Activated CD4-positive, CD25-positive, alpha-beta regulatory T cell (primary cell): ENCODE data around the gene KLF11.
"Not testable (repeated sequence)": the region's sequence is repeated elsewhere in the genome, so short reads cannot be mapped to it uniquely, and the experiment has no call there.

Experiments used
- DNase-seq, 4 experiments: peaks; one replicate each; lab custom pipeline; 2025; lab: John Stamatoyannopoulos, UW

The KLF11 gene

DNA sequence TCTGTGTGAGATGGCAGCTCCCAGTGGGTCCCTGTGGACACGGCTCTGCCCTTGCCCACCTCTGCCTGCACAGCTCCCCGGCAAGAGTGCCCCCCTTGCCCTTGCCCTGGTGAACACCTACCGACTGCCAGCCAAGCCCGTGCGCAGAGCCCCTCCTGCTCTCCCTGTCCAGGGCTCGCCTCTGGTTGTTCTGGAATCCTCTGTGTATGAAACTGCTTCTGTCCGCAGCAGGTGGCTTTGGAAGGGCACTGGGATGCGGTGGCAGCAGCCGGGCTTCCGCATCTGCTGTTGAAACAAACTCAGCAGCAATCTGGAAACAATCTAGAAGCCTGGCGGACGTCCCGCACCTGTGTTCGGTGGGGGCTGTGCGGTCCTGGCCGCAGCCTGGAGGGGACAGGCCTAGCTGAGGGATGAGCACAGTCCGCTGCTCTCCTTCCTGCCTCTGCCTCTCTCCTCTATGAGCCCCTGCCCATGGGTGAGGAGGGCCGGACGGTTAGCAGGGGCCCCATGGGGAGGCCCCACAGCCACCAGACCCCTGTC lies 34.0 kb upstream of the KLF11 start:
- no peak for DNase-seq

DNA sequence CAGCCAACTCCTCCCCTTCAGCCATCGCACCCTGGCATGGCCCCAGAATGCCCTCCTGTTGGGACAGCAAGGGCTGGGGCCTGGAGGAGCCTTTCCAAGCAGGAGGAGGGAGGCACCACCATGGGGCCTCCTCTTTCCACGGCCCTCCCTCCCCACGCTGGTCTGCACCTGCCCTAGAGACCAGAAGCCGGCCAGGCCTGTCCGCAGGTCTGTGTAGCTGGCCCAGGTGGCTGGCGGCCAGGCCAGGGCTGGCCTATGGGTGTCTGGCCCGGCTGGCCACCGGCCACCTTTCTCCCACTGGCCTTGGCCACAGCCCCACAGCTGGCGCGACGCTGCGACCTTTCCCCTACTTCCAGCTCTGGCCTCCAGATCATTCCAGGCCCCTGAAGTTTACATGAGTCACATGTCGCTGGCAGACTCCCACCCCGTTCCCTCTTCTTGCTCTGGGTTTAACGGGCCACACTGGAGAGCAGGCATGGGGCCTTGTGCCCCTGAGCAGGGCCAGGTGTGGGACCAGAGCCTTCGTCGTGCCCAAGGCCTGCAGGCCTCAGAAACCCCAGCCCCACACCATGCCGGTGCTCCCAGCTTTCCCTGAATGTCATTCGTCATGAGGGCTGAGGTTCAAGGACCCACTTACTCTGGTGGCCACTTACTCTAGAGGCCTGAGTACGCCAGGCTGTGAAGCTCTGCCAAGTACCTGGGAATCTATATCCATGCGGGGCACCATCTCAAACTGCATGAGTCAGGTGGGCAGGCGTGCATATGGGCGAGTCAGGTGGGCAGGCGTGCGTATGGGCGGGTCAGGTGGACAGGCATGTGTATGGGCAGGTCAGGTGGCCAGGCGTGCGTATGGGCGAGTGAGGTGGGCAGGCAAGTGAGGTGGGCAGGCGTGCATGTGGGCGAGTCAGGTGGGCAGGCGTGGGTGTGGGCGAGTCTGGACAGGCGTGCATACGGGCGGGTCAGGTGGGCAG lies 33.3 kb upstream of the KLF11 start:
- no peak for DNase-seq

DNA sequence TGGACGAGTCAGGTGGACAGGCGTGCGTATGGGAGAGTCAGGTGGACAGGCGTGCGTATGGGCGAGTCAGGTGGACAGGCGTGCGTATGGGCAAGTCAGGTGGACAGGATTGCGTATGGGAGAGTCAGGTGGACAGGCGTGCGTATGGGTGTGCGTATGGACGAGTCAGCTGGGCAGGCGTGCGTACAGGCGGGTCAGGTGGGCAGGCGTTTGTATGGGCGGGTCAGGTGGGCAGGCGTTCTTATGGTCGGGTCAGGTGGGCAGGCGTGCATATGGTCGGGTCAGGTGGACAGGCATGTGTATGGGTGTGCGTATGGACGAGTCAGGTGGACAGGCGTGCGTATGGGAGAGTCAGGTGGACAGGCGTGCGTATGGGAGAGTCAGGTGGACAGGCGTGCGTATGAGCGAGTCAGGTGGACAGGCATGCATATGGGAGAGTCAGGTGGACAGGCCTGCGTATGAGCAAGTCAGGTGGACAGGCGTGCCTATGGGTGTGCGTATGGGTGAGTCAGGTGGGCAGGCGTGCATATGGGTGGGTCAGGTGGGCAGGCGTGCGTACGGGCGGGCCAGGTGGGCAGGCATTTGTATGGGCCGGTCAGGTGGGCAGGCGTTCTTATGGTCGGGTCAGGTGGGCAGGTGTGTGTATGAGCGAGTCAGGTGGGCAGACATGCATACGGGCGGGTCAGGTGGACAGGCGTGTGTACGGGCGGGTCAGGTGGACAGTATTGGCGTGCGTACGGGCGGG lies 32.3 kb upstream of the KLF11 start:
- DNase-seq: not testable (repeated sequence)

DNA sequence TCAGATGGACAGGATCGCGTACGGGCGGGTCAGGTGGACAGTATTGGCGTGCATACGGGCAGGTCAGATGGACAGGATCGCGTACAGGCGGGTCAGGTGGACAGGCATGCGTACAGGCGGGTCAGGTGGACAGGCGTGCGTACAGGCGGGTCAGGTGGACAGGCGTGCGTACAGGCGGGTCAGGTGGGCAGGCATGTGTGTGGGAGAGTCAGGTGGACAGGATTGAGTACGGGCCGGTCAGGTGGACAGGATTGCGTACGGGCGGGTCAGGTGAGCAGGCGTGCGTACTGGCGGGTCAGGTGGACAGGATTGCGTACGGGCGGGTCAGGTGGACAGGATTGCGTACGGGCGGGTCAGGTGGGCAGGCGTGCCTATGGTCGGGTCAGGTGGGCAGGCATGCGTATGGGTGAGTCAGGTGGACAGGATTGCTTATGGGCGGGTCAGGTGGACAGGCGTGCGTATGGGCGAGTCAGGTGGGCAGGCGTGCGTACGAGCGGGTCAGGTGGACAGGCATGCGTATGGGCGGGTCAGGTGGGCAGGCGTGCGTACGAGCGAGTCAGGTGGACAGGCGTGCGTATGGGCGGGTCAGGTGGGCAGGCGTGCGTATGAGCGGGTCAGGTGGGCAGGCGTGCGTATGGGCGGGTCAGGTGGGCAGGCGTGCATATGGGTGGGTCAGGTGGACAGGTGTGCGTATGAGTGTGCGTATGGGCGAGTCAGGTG lies 31.6 kb upstream of the KLF11 start:
- not testable (repeated sequence) for DNase-seq

DNA sequence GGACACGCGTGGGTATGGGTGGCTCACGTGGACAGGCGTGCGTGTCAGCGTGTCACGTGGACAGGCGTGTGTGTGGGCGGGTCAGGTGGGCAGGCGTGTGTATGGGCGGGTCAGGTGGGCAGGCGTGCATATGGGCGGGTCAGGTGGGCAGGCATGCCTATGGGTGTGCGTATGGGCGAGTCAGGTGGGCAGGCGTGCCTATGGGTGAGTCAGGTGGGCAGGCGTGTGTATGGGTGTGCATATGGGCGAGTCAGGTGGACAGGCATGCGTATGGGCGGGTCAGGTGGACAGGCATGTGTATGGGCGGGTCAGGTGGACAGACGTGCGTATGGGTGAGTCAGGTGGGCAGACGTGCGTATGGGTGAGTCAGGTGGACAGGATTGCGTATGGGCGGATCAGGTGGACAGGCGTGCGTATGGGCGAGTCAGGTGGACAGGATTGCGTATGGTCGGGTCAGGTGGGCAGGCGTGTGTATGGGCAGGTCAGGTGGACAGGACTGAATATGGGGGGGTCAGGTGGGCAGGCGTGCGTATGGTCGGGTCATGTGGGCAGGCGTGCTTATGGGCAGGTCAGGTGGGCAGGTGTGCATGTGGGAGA lies 30.9 kb upstream of the KLF11 start:
- not testable (repeated sequence) for DNase-seq

DNA sequence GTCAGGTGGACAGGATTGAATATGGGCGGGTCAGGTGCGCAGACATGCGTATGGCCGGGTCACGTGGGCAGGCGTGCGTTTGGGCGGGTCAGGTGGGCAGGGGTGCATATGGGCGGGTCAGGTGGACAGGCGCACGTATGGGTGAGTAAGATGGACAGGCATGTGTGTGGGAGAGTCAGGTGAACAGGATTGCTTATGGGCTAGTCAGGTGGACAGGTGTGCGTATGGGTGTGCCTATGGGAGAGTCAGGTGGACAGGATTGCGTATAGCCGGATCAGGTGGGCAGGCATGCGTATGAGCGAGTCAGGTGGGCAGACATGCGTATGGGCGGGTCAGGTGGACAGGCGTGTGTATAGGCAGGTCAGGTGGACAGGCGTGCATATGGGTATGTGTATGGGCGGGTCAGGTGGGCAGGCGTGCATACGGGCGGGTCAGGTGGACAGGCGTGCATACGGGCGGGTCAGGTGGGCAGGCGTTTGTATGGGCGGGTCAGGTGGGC lies 30.3 kb upstream of the KLF11 start:
- no peak for DNase-seq

DNA sequence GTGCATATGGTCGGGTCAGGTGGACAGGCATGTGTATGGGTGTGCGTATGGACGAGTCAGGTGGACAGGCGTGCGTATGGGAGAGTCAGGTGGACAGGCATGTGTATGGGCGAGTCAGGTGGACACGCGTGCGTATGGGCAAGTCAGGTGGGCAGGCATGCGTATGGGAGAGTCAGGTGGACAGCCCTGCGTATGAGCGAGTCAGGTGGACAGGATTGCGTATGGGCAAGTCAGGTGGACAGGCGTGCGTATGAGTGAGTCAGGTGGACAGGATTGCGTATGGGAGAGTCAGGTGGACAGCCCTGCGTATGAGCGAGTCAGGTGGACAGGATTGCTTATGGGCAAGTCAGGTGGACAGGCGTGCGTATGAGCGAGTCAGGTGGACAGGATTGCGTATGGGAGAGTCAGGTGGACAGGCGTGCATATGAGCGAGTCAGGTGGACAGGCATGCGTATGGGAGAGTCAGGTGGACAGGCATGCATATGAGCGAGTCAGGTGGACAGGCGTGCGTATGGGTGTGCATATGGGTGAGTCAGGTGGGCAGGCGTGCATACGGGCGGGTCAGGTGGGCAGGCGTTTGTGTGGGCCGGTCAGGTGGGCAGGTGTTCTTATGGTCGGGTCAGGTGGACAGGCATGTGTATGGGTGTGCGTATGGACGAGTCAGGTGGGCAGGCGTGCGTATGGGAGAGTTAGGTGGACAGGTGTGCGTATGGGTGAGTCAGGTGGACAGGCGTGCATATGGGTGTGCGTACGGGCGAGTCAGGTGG lies 29.5 kb upstream of the KLF11 start:
- not testable (repeated sequence) for DNase-seq

DNA sequence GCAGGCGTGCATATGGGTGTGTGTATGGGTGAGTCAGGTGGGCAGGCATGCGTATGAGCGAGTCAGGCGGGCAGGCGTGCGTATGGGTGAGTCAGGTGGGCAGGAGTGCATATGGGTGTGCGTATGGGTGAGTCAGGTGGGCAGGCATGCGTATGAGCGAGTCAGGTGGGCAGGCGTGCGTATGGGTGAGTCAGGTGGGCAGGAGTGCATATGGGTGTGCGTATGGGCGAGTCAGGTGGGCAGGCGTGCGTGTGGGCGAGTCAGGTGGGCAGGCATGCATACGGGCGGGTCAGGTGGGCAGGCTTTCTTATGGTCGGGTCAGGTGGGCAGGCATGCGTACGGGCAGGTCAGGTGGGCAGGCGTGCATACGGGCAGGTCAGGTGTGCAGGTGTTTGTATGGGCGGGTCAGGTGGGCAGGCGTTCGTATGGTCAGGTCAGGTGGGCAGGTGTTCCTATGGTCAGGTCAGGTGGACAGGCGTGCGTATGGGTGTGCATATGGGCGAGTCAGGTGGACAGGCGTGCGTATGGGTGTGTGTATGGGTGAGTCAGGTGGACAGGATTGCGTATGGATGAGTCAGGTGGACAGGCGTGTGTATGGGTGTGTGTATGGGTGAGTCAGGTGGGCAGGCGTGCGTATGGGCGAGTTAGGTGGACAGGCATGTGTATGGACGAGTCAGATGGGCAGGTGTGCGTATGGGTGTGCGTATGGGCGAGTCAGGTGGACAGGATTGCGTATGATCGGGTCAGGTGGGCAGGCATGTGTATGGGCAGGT lies 28.7 kb upstream of the KLF11 start:
- no peak for DNase-seq

DNA sequence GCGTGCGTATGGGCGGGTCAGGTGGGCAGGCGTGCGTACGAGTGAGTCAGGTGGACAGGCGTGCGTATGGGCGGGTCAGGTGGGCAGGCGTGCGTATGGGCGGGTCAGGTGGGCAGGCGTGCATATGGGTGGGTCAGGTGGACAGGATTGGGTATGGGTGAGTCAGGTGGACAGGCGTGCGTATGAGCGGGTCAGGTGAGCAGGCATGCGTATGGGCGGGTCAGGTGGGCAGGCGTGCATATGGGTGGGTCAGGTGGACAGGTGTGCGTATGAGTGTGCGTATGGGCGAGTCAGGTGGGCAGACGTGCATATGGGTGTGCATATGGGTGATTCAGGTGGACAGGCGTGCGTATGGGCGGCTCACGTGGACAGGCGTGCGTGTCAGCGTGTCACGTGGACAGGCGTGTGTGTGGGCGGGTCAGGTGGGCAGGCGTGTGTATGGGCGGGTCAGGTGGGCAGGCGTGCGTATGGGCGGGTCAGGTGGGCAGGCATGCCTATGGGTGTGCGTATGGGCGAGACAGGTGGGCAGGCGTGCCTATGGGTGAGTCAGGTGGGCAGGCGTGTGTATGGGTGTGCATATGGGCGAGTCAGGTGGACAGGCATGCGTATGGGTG lies 27.9 kb upstream of the KLF11 start:
- not testable (repeated sequence) for DNase-seq

DNA sequence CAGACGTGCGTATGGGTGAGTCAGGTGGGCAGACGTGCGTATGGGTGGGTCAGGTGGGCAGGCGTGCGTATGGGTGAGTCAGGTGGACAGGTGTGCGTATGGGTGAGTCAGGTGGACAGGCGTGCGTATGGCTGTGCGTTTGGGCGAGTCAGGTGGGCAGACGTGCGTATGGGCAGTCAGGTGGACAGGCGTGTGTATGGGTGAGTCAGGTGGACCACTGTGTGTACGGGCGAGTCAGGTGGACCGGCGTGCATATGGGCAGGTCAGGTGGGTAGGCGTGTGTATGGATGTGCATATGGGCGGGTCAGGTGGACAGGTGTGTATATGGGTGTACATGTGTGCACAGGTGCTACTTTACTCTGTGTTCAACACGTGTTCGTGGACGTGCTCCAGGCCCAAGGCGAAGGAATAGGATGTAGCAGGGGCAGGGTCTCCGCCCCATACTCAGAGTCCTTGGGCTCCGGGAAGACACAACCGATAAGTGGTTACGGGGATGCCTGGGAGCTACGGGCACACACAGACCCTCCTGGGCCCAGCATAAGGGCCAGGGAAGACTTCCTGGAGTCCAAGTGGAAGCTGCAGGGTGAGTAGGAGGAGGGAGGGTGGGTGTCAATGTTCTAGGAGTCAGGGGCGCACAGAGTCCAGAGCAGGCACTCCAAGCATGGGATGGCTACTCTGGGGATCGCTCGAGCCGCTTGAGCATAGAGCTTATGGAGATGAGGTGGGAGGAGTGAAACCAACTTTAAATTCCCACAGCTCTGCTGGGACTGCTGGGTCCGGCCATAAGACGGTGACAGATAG lies 27.1 kb upstream of the KLF11 start:
- DNase-seq: no peak

DNA sequence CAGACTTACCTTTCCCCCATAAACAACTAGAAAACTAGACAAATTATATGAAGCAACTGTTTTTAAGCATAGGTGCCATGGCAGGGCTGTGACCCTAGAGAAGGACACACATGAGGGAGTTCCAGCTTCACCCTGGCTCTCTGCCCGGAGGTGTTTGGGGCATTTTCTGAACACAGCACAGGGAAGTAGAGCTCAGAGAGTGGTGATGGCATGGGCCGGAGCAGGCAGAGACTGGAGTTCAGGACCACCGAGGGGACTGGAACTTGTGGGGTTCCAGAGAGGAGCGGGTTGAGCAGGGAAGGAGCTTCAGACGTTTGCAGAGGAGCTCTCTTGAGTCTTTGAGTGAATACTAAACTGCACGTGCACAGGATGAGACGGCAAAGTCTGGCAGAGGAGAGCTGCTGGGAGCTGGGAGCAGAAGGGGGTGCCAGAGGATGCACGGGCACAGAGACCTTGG lies 26.5 kb upstream of the KLF11 start:
- DNase-seq: no peak

DNA sequence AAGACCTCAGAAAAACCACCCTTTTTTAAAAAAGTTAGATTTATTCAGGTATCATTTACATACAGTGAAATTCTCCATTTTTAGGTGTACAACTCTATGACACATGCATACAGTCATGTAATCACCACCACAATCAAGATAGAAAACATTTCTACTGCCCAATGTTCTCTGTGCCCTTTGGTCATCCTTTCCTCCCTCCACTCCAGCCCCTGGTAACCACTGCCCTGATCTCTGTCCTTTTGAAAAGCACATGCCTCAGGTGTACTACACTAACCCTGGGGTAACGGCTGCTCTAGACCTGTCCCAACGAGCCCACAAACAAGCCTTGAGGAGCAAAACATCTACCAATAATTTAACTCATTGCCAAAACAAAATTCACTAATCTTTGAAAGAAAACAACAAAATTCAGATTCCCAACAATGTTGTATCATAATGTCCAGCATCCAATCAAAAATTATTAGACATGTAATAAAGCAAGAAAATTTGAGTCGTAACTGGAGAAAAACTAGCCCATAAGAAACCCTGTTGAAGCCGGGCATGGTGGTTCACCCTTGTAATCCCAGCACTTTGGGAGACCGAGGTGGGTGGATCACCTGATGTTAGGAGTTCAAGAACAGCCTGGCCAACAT lies 25.9 kb upstream of the KLF11 start:
- no peak for DNase-seq

DNA sequence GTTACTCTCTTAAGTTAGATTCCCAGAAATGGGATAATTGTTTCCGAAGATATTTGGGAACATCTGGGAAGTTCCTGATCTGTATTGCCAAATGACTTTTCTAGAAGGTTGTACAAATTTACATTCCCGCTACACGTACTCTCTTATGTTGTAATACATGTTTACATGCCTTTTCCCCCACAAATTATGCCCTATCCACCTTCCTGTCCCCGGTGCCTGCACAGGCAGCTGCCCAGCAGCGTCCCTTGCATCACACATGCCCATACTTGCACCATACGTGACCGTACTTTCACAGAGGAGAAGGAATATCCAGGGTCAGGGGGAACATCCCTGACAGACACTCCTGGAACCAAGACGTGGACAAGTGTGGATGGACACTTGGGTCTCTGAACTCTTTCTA lies 24.2 kb upstream of the KLF11 start:
- no peak for DNase-seq

DNA sequence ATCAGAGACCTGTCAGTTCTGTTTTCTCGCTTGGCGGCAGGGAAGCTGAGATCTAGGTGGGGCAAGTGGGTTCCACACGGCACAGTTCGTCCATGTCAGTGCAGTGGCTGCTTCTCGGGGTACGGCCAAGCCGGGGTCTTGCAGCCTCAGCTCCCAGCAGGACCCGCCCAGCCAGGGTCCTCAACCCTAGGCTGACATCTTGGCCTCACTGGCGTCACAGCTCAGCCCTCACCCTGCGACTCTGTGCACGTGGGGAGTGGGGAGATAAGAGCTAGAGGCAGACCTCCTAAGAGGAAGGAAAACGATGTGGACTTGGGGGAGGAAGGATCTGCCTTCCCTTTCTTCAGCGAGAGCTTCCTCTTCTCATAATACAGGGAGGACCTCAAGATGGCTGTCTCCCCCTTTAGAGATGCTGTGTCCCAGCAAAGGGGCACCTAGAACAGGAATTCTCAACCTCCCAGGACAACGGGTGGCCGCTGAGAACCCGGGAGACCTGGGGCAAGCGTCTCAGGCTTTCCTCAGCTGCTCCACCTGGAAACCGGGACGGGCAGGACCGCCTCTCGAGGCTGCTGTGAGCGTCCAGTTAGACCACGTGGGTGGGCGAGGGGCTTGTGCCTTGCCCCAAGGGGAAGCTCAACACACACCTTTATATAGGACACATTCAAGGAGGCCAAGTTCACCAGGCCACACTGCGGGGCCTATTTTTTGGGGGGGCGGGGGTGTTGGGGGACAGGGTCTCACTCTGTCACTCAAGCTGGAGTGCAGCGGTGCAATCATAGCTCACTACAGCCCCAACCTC lies 23.5 kb upstream of the KLF11 start:
- DNase-seq: no peak

DNA sequence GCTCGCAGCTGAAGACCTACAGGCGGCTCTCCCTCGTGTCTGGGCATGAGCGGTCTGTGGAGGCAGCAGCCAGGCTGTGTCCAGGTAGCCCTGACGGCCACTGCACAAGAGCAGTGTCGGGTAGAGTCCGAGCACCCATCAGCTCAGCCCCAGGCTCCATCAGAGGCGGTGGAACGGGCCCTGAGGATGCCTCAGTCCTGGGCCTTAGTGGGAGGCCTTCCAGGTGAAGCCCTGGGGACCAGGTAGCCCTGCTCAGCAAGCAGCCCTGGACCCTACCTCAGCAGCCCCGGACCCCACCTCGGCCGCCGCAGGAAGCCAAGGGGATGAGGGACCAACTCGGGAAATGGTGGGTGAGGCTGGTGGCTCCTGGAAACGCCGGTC lies 21.3 kb upstream of the KLF11 start:
- no peak for DNase-seq

DNA sequence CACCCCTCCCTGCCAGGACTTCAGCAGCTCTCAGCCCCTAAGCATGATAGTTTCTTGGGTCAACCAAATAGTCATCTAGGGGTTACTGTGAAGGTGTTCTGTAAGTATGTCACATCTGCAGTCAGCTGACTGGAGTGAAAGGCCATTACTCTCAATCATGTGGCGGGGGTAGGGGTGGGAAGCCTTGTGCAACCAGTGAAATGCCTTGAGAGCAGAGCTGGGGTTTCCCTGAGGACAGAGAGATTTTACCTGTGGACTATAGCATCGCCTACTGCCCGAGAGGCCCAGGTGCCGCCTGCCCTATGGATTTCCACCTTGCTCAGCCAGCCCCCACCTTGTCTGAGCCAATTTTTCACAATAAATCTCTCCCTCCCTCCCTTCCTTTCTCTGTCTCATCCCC lies 20.9 kb upstream of the KLF11 start:
- no peak for DNase-seq

DNA sequence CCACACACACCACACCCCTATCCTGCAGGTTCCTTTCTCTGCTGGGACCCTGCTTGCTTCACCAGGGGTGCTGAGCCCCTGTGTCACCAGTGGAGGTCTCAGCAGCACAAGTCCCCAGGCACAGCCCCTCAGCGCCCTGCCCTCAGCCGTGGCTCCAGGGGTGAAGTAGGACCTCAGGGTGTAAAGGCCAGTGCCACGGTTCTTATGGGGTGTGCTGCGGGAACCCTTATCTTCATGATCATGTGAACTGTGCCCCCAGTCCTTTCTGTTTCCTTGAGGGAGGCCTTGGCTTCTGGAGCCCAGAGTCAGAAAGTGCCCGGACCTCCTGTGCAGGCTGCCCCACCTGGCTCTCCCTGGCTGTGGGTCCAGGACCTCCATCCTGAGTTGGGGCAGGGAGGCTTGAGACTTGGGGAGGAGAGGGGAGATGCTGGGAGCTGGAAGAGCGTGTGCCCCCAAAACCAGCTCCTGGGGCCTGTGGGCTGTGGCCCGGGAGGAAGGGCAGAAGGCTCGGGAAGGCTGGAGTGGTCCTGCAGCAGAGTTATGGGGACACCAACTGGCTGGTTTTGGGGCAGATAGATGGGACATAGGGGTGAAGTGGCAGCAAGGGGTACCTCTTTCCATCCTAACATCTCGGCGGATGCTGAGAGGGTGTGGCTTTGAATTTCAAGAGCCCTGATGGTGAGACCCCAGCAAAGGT lies 20.2 kb upstream of the KLF11 start:
- DNase-seq: no peak
